T-helper 17 cell (primary cell): ENCODE data around the gene HDAC4. TPM values are rescaled to one million over a fixed set of nuclear protein-coding genes. Genes with fewer than 3 reads are reported as not detected.

Experiments
- ATAC-seq: fragments of 150-1000 bp; cut with Tn5 transposase; 2 replicates; pipeline ENCODE4 v1.10.0; 2021; ENCODE audit warnings: mild to moderate bottlenecking, moderate library complexity
- DNase-seq, 3 donors: peaks; one replicate each; pipeline versions ENCODE4 v3.0.0 to v3.0.0-alpha.2; 2020 to 2021
- H3K9me3 ChIP-seq: one replicate; pipeline ENCODE4 v1.7.0; 2013; ENCODE audit warnings: low read length, mild to moderate bottlenecking; ENCODE audit not compliant: control insufficient read depth, poor library complexity, severe bottlenecking
- H3K27ac Mint-ChIP-seq: one replicate; pipeline ENCODE4 v1.8.0; 2022; ENCODE audit warnings: mild to moderate bottlenecking, moderate library complexity, mixed read lengths
- H3K27me3 Mint-ChIP-seq: one replicate; pipeline ENCODE4 v1.8.0; 2022; ENCODE audit warnings: mixed read lengths
- H3K36me3 Mint-ChIP-seq: one replicate; pipeline ENCODE4 v1.8.0; 2022; ENCODE audit warnings: low read depth, mixed read lengths
- H3K4me1 Mint-ChIP-seq: one replicate; pipeline ENCODE4 v1.8.0; 2022; ENCODE audit warnings: mild to moderate bottlenecking, mixed read lengths
- H3K4me3 Mint-ChIP-seq: one replicate; pipeline ENCODE4 v1.8.0; 2022; ENCODE audit warnings: mild to moderate bottlenecking, moderate library complexity, mixed read lengths
- total RNA-seq, 4 donors: library from RNA in 2 of 4; stranded (reverse) in 2 of 4; gene quantifications; one replicate each; pipeline ENCODE4 v1.2.3 and lab custom pipeline; 2022 to 2026

The HDAC4 gene
- total RNA-seq, 2 donors from 2014 or later: 78.9 to 79.0 TPM

GRCh38 chr2:239263231-239263630 is 137.6 kb downstream of the HDAC4 start:
- H3K4me3 Mint-ChIP-seq: peak overlapping the region; percentile 76
- H3K27me3 Mint-ChIP-seq: no peaks in the 10 kb centered on the region
- no peak for DNase-seq
- no peaks in the 10 kb centered on the region for H3K36me3 Mint-ChIP-seq
- peaks cover 73% of the 10 kb centered on the region for H3K4me1 Mint-ChIP-seq
- H3K27ac Mint-ChIP-seq: peak overlapping the region; percentile 97
- no peaks in the 10 kb centered on the region for H3K9me3 ChIP-seq
- no peak for ATAC-seq

- Mint-ChIP-seq H3K36me3 (no peaks in the 10 kb centered on the region), H3K4me1 (peaks cover 71% of the 10 kb centered on the region), H3K4me3 (peak overlapping the region; percentile 53), H3K27me3 (no peaks in the 10 kb centered on the region), H3K27ac (peak overlapping the region; percentile 97)
- no peak for ATAC-seq
- DNase-seq: no peak
- no peaks in the 10 kb centered on the region for H3K9me3 ChIP-seq
Observed at GRCh38 chr2:239262484-239263230, 138.2 kb downstream of the HDAC4 start.

- H3K27me3 Mint-ChIP-seq: no peaks in the 10 kb centered on the region
- DNase-seq: no peak
- H3K9me3 ChIP-seq: no peaks in the 10 kb centered on the region
- peak overlapping the region; percentile 97 for H3K27ac Mint-ChIP-seq
- no peaks in the 10 kb centered on the region for H3K36me3 Mint-ChIP-seq
- peaks cover 64% of the 10 kb centered on the region for H3K4me1 Mint-ChIP-seq
- no peak overlapping the region for H3K4me3 Mint-ChIP-seq
- ATAC-seq: no peak
Observed at GRCh38 chr2:239261796-239262483, 138.9 kb downstream of the HDAC4 start.

GRCh38 chr2:239261356-239261755 is 139.5 kb downstream of the HDAC4 start:
- Mint-ChIP-seq H3K27ac (peak overlapping the region; percentile 97), H3K4me3 (peak overlapping the region; percentile 91), H3K36me3 (no peaks in the 10 kb centered on the region), H3K4me1 (peaks cover 62% of the 10 kb centered on the region), H3K27me3 (no peaks in the 10 kb centered on the region)
- DNase-seq (no peak), ATAC-seq (no peak)
- H3K9me3 ChIP-seq: no peaks in the 10 kb centered on the region

- H3K9me3 ChIP-seq: no peaks in the 10 kb centered on the region
- Mint-ChIP-seq H3K4me3 (peak overlapping the region; percentile 91), H3K4me1 (peaks cover 58% of the 10 kb centered on the region), H3K36me3 (no peaks in the 10 kb centered on the region), H3K27me3 (no peaks in the 10 kb centered on the region), H3K27ac (peak overlapping the region; percentile 97)
- DNase-seq: no peak
- ATAC-seq: no peak
Observed at GRCh38 chr2:239260546-239261327, 140.1 kb downstream of the HDAC4 start.

GRCh38 chr2:239259603-239260298 is 141.1 kb downstream of the HDAC4 start:
- H3K36me3 Mint-ChIP-seq: no peaks in the 10 kb centered on the region
- DNase-seq: no peak
- peak; percentile 70 for ATAC-seq

GRCh38 chr2:239259173-239259572 is 141.6 kb downstream of the HDAC4 start:
- ATAC-seq: peak; percentile 27
- H3K27me3 Mint-ChIP-seq: no peaks in the 10 kb centered on the region
- H3K4me3 Mint-ChIP-seq: peak overlapping the region; percentile 91
- no peak for DNase-seq
- no peaks in the 10 kb centered on the region for H3K9me3 ChIP-seq
- H3K27ac Mint-ChIP-seq: peak overlapping the region; percentile 97
- no peaks in the 10 kb centered on the region for H3K36me3 Mint-ChIP-seq
- peaks cover 52% of the 10 kb centered on the region for H3K4me1 Mint-ChIP-seq

More at GRCh38 chr2:239259603-239260298, 141.1 kb downstream of the HDAC4 start:
- peaks cover 52% of the 10 kb centered on the region for H3K4me1 Mint-ChIP-seq
- no peaks in the 10 kb centered on the region for H3K27me3 Mint-ChIP-seq
- H3K4me3 Mint-ChIP-seq: peak overlapping the region; percentile 91
- peak overlapping the region; percentile 97 for H3K27ac Mint-ChIP-seq
- H3K9me3 ChIP-seq: no peaks in the 10 kb centered on the region

GRCh38 chr2:239258248-239258647 is 142.6 kb downstream of the HDAC4 start:
- Mint-ChIP-seq H3K4me1 (peaks cover 58% of the 10 kb centered on the region), H3K27ac (no peak overlapping the region), H3K27me3 (no peaks in the 10 kb centered on the region), H3K36me3 (no peaks in the 10 kb centered on the region), H3K4me3 (peak overlapping the region; percentile 91)
- H3K9me3 ChIP-seq: no peaks in the 10 kb centered on the region
- peak; percentile 54 for ATAC-seq
- DNase-seq: no peak

GRCh38 chr2:239257511-239257937 is 143.3 kb downstream of the HDAC4 start:
- H3K9me3 ChIP-seq: no peaks in the 10 kb centered on the region
- H3K36me3 Mint-ChIP-seq: no peaks in the 10 kb centered on the region
- ATAC-seq (no peak), DNase-seq (no peak)
- H3K4me1 Mint-ChIP-seq: peaks cover 61% of the 10 kb centered on the region
- no peak overlapping the region for H3K27ac Mint-ChIP-seq
- H3K4me3 Mint-ChIP-seq: no peak overlapping the region
- H3K27me3 Mint-ChIP-seq: no peaks in the 10 kb centered on the region

GRCh38 chr2:239256350-239256743 is 144.5 kb downstream of the HDAC4 start:
- no peak overlapping the region for H3K4me3 Mint-ChIP-seq
- H3K4me1 Mint-ChIP-seq: peaks cover 61% of the 10 kb centered on the region
- DNase-seq (no peak), ATAC-seq (no peak)
- no peaks in the 10 kb centered on the region for H3K36me3 Mint-ChIP-seq
- H3K27me3 Mint-ChIP-seq: no peaks in the 10 kb centered on the region
- peak overlapping the region; percentile 9 for H3K27ac Mint-ChIP-seq
- H3K9me3 ChIP-seq: no peaks in the 10 kb centered on the region

GRCh38 chr2:239255628-239256349 is 145.0 kb downstream of the HDAC4 start:
- Mint-ChIP-seq H3K36me3 (no peaks in the 10 kb centered on the region), H3K27me3 (no peaks in the 10 kb centered on the region), H3K27ac (no peak overlapping the region), H3K4me1 (peaks cover 59% of the 10 kb centered on the region), H3K4me3 (no peak overlapping the region)
- no peak for DNase-seq
- H3K9me3 ChIP-seq: no peaks in the 10 kb centered on the region
- ATAC-seq: no peak

- DNase-seq (no peak), ATAC-seq (no peak)
Observed at GRCh38 chr2:239255218-239255617, 145.6 kb downstream of the HDAC4 start.

More at GRCh38 chr2:239255218-239255617, 145.6 kb downstream of the HDAC4 start:
- no peaks in the 10 kb centered on the region for H3K9me3 ChIP-seq
- Mint-ChIP-seq H3K4me1 (peaks cover 54% of the 10 kb centered on the region), H3K36me3 (no peaks in the 10 kb centered on the region), H3K27me3 (no peaks in the 10 kb centered on the region), H3K27ac (no peak overlapping the region), H3K4me3 (no peak overlapping the region)
